ENCODE data around the gene RUNX1. TPM values are rescaled to one million over a fixed set of nuclear protein-coding genes. Genes with fewer than 3 reads are reported as not detected.

RUNX1 gene
- polyA plus RNA-seq, 1 of the 3 experiments (the other 2 are of a cell fraction): 17.1 TPM

GRCh38 chr21:35095859-35096291 lies 46.8 kb upstream of the RUNX1 start:
- POLR2A ChIA-PET: no interaction called here

More at GRCh38 chr21:35095859-35096291, 46.8 kb upstream of the RUNX1 start:
- no peaks in the 10 kb centered on the region for H3K4me1 ChIP-seq (ENCODE audit: control insufficient read depth in 1 of 2, insufficient read depth in 2 of 2, low read depth in 1 of 2, low read length in 1 of 2)
- H3K9me3 ChIP-seq: no peaks in the 10 kb centered on the region
- H3K9ac ChIP-seq: no peak overlapping the region
- no peaks in the 10 kb centered on the region for H4K20me1 ChIP-seq (ENCODE audit: insufficient read depth)
- H3K4me2 ChIP-seq: no peak overlapping the region
- no peaks in the 10 kb centered on the region for H3K79me2 ChIP-seq (ENCODE audit: insufficient read depth)
- H3K27me3 ChIP-seq (ENCODE audit: insufficient read depth): no peaks in the 10 kb centered on the region
- no peaks in the 10 kb centered on the region for H3K36me3 ChIP-seq (replicated peaks in 1 of 2; ENCODE audit: control insufficient read depth in 1 of 2, insufficient read depth in 2 of 2, low read length in 1 of 2)
- CTCF ChIA-PET: interaction anchor here (0.9 to 1.9 kb wide), 2 partner anchors 10 to 21 kb away, joined by 3 to 5 read pairs; no protein-coding TSS in a partner anchor
- no peaks in the 10 kb centered on the region for H3F3A ChIP-seq (replicated peaks; ENCODE audit: insufficient read depth)
- 94% methylated on average over 2 of the region's 2 CpGs for WGBS (ENCODE audit: low lambda C conversion rate)
- no peak overlapping the region for H3K4me3 ChIP-seq (ENCODE audit: low read depth in 2 of 2, low read length in 1 of 2)
- no peak overlapping the region for H2AFZ ChIP-seq (ENCODE audit: low read depth)
- no peak overlapping the region for H3K27ac ChIP-seq (ENCODE audit: low read depth in 2 of 2, low read length in 1 of 2)
- TF ChIP-seq ELF1 (IDR thresholded peaks at IDR 0.05): no peak
- no peak for TF ChIP-seq SIN3A (IDR thresholded peaks at IDR 0.05; ENCODE audit: borderline replicate concordance, low read depth, low read length)
- TF ChIP-seq NRF1 (IDR thresholded peaks at IDR 0.05; ENCODE audit: low read depth, low read length): no peak
- TF ChIP-seq RXRA (IDR thresholded peaks at IDR 0.05; ENCODE audit: borderline replicate concordance, low read depth): no peak
- no peak for TF ChIP-seq RCOR1 (IDR thresholded peaks at IDR 0.05; ENCODE audit: low read length)
- no peak for TF ChIP-seq RFX5 (IDR thresholded peaks at IDR 0.05; ENCODE audit: low read length)
- no peak for TF ChIP-seq FOXJ3 (CRISPR knock-in tag; IDR thresholded peaks at IDR 0.05)
- no peak for TF ChIP-seq ZBTB33 (IDR thresholded peaks at IDR 0.05; ENCODE audit: borderline replicate concordance, low read depth)
- no peak for TF ChIP-seq TEAD4 (IDR thresholded peaks at IDR 0.05; ENCODE audit: borderline replicate concordance, insufficient read depth)
- no peak for TF ChIP-seq YY1 (IDR thresholded peaks at IDR 0.05; ENCODE audit: low read depth)
- TF ChIP-seq CTCF (IDR thresholded peaks at IDR 0.05): no peak
- no peak for TF ChIP-seq POLR2AphosphoS5 (IDR thresholded peaks at IDR 0.05; ENCODE audit: low read depth, low read length)
- TF ChIP-seq EP300 (IDR thresholded peaks at IDR 0.05; ENCODE audit: borderline replicate concordance in 1 of 2, low read depth in 1 of 2, low read length in 1 of 2): no peak
- TF ChIP-seq EZH2phosphoT487 (IDR thresholded peaks at IDR 0.05; ENCODE audit: borderline replicate concordance, low read depth): no peak
- TF ChIP-seq RAD21 (IDR thresholded peaks at IDR 0.05; ENCODE audit: low read length): no peak
- TF ChIP-seq TAF1 (IDR thresholded peaks at IDR 0.05; ENCODE audit: borderline replicate concordance, low read depth, low read length): no peak
- TF ChIP-seq SMC3 (IDR thresholded peaks at IDR 0.05; ENCODE audit: low read depth, low read length): no peak
- no peak for DNase-seq
- H3K9me2 ChIP-seq: no peaks in the 10 kb centered on the region
